ENCODE measurements around the gene BTBD8. TPM values are rescaled to one million over a fixed set of nuclear protein-coding genes. Genes with fewer than 3 reads are reported as not detected.

Gene BTBD8
- total and polyA plus RNA-seq, 12 donors: 3.5 to 14.1 (median 9.5) TPM

GRCh38 chr1:92184632-92185031 is 104.5 kb downstream of the BTBD8 start:
- peaks cover 2 to 8% of the 10 kb centered on the region in 2 donors for H3K36me3 ChIP-seq (replicated peaks in 1 of 2)
- no peak overlapping the region for H3K4me3 ChIP-seq
- TF ChIP-seq POLR2A (IDR thresholded peaks at IDR 0.05): no peak
- TF ChIP-seq CTCF (IDR thresholded peaks at IDR 0.05): no peak
- no peaks in the 10 kb centered on the region for H3K9me3 ChIP-seq (replicated peaks in 1 of 3)
- WGBS, 4 donors: 91 to 96% (median 93%) methylated on average over 1 of the region's 1 CpG
- no peak for DNase-seq
- H3K27me3 ChIP-seq: no peaks in the 10 kb centered on the region
- H3K27ac ChIP-seq: no peak overlapping the region
- intact Hi-C loops (cut with DNase I): no loop called here
- no peaks in the 10 kb centered on the region for H3K4me1 ChIP-seq (replicated peaks in 1 of 2)

- Histone ChIP-seq H3K27me3 (no peaks in the 10 kb centered on the region), H3K9me3 (replicated peaks in 1 of 3) (no peaks in the 10 kb centered on the region), H3K36me3 (replicated peaks in 1 of 2) (no peaks in the 10 kb centered on the region), H3K4me3 (no peak overlapping the region), H3K27ac (no peak overlapping the region), H3K4me1 (replicated peaks in 1 of 2) (no peaks in the 10 kb centered on the region)
- intact Hi-C loops (cut with DNase I): no loop called here
- WGBS, 4 donors: 92 to 96% (median 95%) methylated on average over 1 of the region's 1 CpG
- TF ChIP-seq POLR2A (IDR thresholded peaks at IDR 0.05) (no peak), CTCF (IDR thresholded peaks at IDR 0.05) (no peak)
- no peak for DNase-seq
These were observed 105.9 kb downstream of the BTBD8 start for GRCh38 chr1:92186081-92186480.

GRCh38 chr1:92188436-92189255 is 108.5 kb downstream of the BTBD8 start:
- WGBS, 4 donors: 78 to 84% (median 82%) methylated on average over 7 of the region's 7 CpGs
- no peaks in the 10 kb centered on the region for H3K9me3 ChIP-seq (replicated peaks in 1 of 3)
- no peak for DNase-seq

GRCh38 chr1:92191726-92192125 is 111.6 kb downstream of the BTBD8 start:
- Histone ChIP-seq H3K27ac (no peak overlapping the region), H3K4me3 (no peak overlapping the region), H3K9me3 (replicated peaks in 1 of 3) (no peaks in the 10 kb centered on the region), H3K27me3 (no peaks in the 10 kb centered on the region), H3K4me1 (replicated peaks in 1 of 2) (no peaks in the 10 kb centered on the region), H3K36me3 (replicated peaks in 1 of 2) (no peaks in the 10 kb centered on the region)
- 73 to 86% (median 79%) methylated on average over 2 of the region's 2 CpGs for WGBS, 4 donors
- TF ChIP-seq CTCF (IDR thresholded peaks at IDR 0.05) (no peak), POLR2A (IDR thresholded peaks at IDR 0.05) (no peak)
- DNase-seq: no peak
- intact Hi-C loops (cut with DNase I): no loop called here

More at GRCh38 chr1:92188436-92189255, 108.5 kb downstream of the BTBD8 start:
- no peak for TF ChIP-seq POLR2A (IDR thresholded peaks at IDR 0.05)
- no peak for TF ChIP-seq CTCF (IDR thresholded peaks at IDR 0.05)
- no peak overlapping the region for H3K4me3 ChIP-seq
- H3K4me1 ChIP-seq (replicated peaks in 1 of 2): no peaks in the 10 kb centered on the region
- intact Hi-C loops (cut with DNase I): no loop called here
- no peaks in the 10 kb centered on the region for H3K36me3 ChIP-seq (replicated peaks in 1 of 2)
- H3K27me3 ChIP-seq: no peaks in the 10 kb centered on the region
- no peak overlapping the region for H3K27ac ChIP-seq
